Adrenal gland (tissue), 5 donors: ENCODE measurements around the gene GALNT10.

ENCODE experiments used
- POLR2A ChIP-seq, 2 donors: fragments of 450-650 bp; IDR thresholded peaks; one replicate each; pipeline ENCODE4 v1.6.1; 2017; ENCODE audit warnings: antibody characterized with exemption in 2 of 2, mild to moderate bottlenecking in 2 of 2, moderate library complexity in 1 of 2
- TF ChIP-seq, protein P1 (sequence below), 6 experiments: fragments of 450-650 bp in 4 of 6; fragments of 200-600 bp in 2 of 6; sonication (generic) in 1 of 6; IDR thresholded peaks; 1 replicate in 5 of 6; 2 replicates in 1 of 6; pipeline versions ENCODE4 v1.5.1 to v1.8.0; 2016 to 2021; ENCODE audit warnings: antibody characterized with exemption in 6 of 6, mild to moderate bottlenecking in 2 of 6, moderate library complexity in 1 of 6
- donor health status: DM: no; HTN: no; CAD: no.

DNA sequence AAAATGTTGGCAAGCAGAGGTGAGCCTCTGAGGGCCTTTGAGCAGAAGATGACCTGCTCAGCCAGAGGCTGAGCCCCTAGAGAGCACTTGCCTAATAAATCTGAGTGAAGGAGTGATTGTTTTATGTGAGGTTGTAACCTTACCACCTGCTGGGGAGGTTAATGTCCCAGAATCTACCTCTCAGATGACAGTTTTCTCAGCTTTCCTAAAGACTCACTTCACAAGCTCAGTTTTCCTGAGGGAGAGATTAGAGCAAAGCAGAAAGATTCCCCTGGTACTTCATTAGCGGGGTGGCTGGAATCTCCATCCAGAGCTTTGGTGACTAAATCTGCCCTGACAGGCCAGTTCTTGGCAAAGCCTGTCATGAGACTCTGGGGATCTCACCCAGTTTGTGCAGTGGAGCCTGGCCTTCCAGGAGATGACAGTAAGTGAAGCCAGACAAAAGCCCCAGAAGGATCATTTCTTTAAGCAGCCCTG is 48.8 kb upstream of the GALNT10 start:
- TF ChIP-seq, protein P1, sequence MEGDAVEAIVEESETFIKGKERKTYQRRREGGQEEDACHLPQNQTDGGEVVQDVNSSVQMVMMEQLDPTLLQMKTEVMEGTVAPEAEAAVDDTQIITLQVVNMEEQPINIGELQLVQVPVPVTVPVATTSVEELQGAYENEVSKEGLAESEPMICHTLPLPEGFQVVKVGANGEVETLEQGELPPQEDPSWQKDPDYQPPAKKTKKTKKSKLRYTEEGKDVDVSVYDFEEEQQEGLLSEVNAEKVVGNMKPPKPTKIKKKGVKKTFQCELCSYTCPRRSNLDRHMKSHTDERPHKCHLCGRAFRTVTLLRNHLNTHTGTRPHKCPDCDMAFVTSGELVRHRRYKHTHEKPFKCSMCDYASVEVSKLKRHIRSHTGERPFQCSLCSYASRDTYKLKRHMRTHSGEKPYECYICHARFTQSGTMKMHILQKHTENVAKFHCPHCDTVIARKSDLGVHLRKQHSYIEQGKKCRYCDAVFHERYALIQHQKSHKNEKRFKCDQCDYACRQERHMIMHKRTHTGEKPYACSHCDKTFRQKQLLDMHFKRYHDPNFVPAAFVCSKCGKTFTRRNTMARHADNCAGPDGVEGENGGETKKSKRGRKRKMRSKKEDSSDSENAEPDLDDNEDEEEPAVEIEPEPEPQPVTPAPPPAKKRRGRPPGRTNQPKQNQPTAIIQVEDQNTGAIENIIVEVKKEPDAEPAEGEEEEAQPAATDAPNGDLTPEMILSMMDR (IDR thresholded peaks at IDR 0.05) = no peak
- no peak for TF ChIP-seq POLR2A (IDR thresholded peaks at IDR 0.05)
